Peyer's patch (tissue), 4 donors: Measurements from ENCODE around the gene FBXL19.

ENCODE experiments used
- POLR2A ChIP-seq, 2 donors: fragments of 450-650 bp; IDR thresholded peaks; one replicate each; pipeline ENCODE4 v1.5.1; 2017; ENCODE audit warnings: antibody characterized with exemption in 2 of 2, mild to moderate bottlenecking in 2 of 2, moderate library complexity in 2 of 2
- TF ChIP-seq, protein P1 (sequence below), 6 experiments: fragments of 450-650 bp in 4 of 6; fragments of 200-600 bp in 2 of 6; sonication (generic) in 1 of 6; IDR thresholded peaks; one replicate each; pipeline ENCODE4 v1.5.1; 2017 to 2019; ENCODE audit warnings: antibody characterized with exemption in 6 of 6, mild to moderate bottlenecking in 3 of 6, moderate library complexity in 1 of 6

- no peak for TF ChIP-seq POLR2A (IDR thresholded peaks at IDR 0.05)
- TF ChIP-seq, protein P1, sequence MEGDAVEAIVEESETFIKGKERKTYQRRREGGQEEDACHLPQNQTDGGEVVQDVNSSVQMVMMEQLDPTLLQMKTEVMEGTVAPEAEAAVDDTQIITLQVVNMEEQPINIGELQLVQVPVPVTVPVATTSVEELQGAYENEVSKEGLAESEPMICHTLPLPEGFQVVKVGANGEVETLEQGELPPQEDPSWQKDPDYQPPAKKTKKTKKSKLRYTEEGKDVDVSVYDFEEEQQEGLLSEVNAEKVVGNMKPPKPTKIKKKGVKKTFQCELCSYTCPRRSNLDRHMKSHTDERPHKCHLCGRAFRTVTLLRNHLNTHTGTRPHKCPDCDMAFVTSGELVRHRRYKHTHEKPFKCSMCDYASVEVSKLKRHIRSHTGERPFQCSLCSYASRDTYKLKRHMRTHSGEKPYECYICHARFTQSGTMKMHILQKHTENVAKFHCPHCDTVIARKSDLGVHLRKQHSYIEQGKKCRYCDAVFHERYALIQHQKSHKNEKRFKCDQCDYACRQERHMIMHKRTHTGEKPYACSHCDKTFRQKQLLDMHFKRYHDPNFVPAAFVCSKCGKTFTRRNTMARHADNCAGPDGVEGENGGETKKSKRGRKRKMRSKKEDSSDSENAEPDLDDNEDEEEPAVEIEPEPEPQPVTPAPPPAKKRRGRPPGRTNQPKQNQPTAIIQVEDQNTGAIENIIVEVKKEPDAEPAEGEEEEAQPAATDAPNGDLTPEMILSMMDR (IDR thresholded peaks at IDR 0.05) = no peak
These were observed 29.7 kb downstream of the FBXL19 start for GRCh38 chr16:30953111-30953510.
